Gastrocnemius medialis (tissue), 4 donors: Measurements from ENCODE around the gene PAPPA.

Experiments used
- POLR2A ChIP-seq, 2 donors: fragments of 450-650 bp; IDR thresholded peaks; one replicate each; pipeline ENCODE4 v1.6.1; 2017; ENCODE audit warnings: antibody characterized with exemption in 2 of 2, mild to moderate bottlenecking in 2 of 2, moderate library complexity in 2 of 2
- TF ChIP-seq, protein P1 (sequence below), 5 experiments: fragments of 450-650 bp in 3 of 5; fragments of 200-600 bp in 2 of 5; sonication (generic) in 2 of 5; IDR thresholded peaks in 4 of 5; conservative IDR thresholded peaks in 1 of 5; 1 replicate in 4 of 5; 2 replicates in 1 of 5; pipeline ENCODE4 v1.5.1; 2016 to 2019; ENCODE audit warnings: antibody characterized with exemption in 5 of 5, mild to moderate bottlenecking in 3 of 5, moderate library complexity in 3 of 5

DNA sequence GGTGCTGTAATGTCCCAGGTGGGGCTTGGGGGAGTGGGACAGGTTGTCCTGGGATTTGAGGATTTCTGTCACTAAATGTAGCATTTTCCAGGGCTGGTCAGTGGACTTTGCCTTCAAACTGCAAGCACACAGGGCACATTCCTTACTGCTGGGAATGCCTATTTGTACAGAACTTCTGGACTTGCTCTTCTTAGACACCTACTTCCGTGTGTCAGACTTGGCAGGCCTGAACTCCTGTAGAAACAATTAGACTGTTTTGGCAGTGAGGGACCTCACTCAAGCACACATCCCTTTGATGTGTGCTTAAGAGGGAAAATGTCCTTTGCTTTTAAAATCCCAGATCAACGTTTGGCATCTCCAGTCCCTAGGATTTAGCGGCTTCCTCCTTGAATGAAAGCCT is 192.2 kb downstream of the PAPPA start:
- TF ChIP-seq, protein P1, sequence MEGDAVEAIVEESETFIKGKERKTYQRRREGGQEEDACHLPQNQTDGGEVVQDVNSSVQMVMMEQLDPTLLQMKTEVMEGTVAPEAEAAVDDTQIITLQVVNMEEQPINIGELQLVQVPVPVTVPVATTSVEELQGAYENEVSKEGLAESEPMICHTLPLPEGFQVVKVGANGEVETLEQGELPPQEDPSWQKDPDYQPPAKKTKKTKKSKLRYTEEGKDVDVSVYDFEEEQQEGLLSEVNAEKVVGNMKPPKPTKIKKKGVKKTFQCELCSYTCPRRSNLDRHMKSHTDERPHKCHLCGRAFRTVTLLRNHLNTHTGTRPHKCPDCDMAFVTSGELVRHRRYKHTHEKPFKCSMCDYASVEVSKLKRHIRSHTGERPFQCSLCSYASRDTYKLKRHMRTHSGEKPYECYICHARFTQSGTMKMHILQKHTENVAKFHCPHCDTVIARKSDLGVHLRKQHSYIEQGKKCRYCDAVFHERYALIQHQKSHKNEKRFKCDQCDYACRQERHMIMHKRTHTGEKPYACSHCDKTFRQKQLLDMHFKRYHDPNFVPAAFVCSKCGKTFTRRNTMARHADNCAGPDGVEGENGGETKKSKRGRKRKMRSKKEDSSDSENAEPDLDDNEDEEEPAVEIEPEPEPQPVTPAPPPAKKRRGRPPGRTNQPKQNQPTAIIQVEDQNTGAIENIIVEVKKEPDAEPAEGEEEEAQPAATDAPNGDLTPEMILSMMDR (IDR thresholded peaks at IDR 0.05 in 4 of 5, conservative IDR thresholded peaks at IDR 0.05 in 1 of 5), result no peak
- no peak for TF ChIP-seq POLR2A (IDR thresholded peaks at IDR 0.05)
